ENCODE results near the gene BMP6. TPM values are rescaled to one million over a fixed set of nuclear protein-coding genes. Genes with fewer than 3 reads are reported as not detected.
A peak's percentile ranks its signal among the peaks of the same experiment; 100 is the strongest.

BMP6 gene
- total and polyA plus RNA-seq, 2 of the 8 experiments (the other 6 are each of a cell fraction or from before 2014, with no cell fraction given), result 2.0 to 2.1 TPM

- Histone ChIP-seq H2BK5ac (ENCODE audit: low read depth, low read length) (peak overlapping the region; percentile 21; the same call in 1 of the 2 replicates), H2AK5ac (ENCODE audit: low read depth, low read length) (peak overlapping the region; percentile 33; the same call in 1 of the 2 replicates), H4K20me1 (replicated peaks in 1 of 2; ENCODE audit: control insufficient read depth in 1 of 2, insufficient read depth in 2 of 2, low read length in 2 of 2) (peaks cover 6 to 13% of the 10 kb centered on the region in 2 experiments), H3K18ac (ENCODE audit: extremely low read depth, low read length) (peak overlapping the region; percentile 48), H4K8ac (ENCODE audit: extremely low read depth, insufficient read depth, low read length) (peak overlapping the region; percentile 91), H3K9ac (replicated peaks in 1 of 4; ENCODE audit: extremely low read depth in 1 of 4, low read depth in 3 of 4, low read length in 3 of 4) (peak overlapping the region; percentile 56 to 77 (median 65)), H2BK12ac (ENCODE audit: low read depth, low read length) (no peak overlapping the region), H3K79me1 (ENCODE audit: low read depth, low read length) (peaks cover 9% of the 10 kb centered on the region), H3K79me2 (ENCODE audit: control insufficient read depth in 1 of 2, insufficient read depth in 2 of 2, low read length in 2 of 2) (peaks cover 14 to 48% of the 10 kb centered on the region in 2 experiments), H3K4me1 (replicated peaks in 1 of 4; ENCODE audit: control insufficient read depth in 3 of 4, insufficient read depth in 4 of 4, low read length in 3 of 4) (peaks cover 2 to 7% (median 3%) of the 10 kb centered on the region in 4 experiments; a peak in 5 of 7 replicates), H3K56ac (replicated peaks; ENCODE audit: insufficient read length, low read depth, low read length) (peak overlapping the region; percentile 23), H3K27ac (ENCODE audit: low read depth, low read length) (no peak overlapping the region), H3K4me3 (ENCODE audit: extremely low read depth in 1 of 4, insufficient read depth in 2 of 4, low read depth in 3 of 4, low read length in 4 of 4) (peak overlapping the region; percentile 55 to 89 (median 75)), H3K23me2 (ENCODE audit: low read depth, low read length) (peaks cover 6% of the 10 kb centered on the region; the same call in 1 of the 2 replicates), H3K36me3 (ENCODE audit: control insufficient read depth in 2 of 4, insufficient read depth in 4 of 4, low read length in 3 of 4) (peaks cover 0 to 6% (median 2%) of the 10 kb centered on the region in 4 experiments; a peak in 3 of 8 replicates), H2BK120ac (replicated peaks; ENCODE audit: low read depth, low read length) (no peak overlapping the region), H3K27me3 (replicated peaks in 1 of 4; ENCODE audit: control insufficient read depth in 3 of 4, extremely low read depth in 1 of 4, insufficient read depth in 3 of 4, low read length in 3 of 4) (peaks cover 0 to 14% (median 3%) of the 10 kb centered on the region in 4 experiments; a peak in 4 of 7 replicates), H2BK15ac (ENCODE audit: low read length) (no peak overlapping the region), H3K14ac (ENCODE audit: insufficient read length) (no peak overlapping the region), H2BK20ac (ENCODE audit: low read length) (no peak overlapping the region), H4K5ac (ENCODE audit: insufficient read length, low read depth, low read length) (peak overlapping the region; percentile 53), H3K9me3 (ENCODE audit: insufficient read depth in 2 of 2, low read depth in 1 of 2, low read length in 1 of 2) (no peaks in the 10 kb centered on the region), H3K23ac (ENCODE audit: insufficient read length) (no peak overlapping the region), H4K91ac (replicated peaks; ENCODE audit: insufficient read length, low read length) (peak overlapping the region; percentile 66), H2AFZ (ENCODE audit: low read length) (0 out of 2 replicates have a peak overlapping the region, but pooled peaks have one; percentile 23), H3K4me2 (ENCODE audit: insufficient read depth in 1 of 2, low read depth in 2 of 2, low read length in 2 of 2) (peak overlapping the region; percentile 97 to 98), H3K4ac (replicated peaks; ENCODE audit: insufficient read length, low read depth, low read length) (peak overlapping the region; percentile 61)
- CTCF ChIA-PET (ENCODE audit: partially characterized antibody), result interaction anchor here (1.1 kb wide), 1 partner anchor 187 kb away, joined by 3 read pairs; no protein-coding TSS in a partner anchor
- POLR2A ChIA-PET (ENCODE audit: partially characterized antibody), result interaction anchor here (0.6 to 1.7 kb wide), 9 partner anchors 12 to 155 kb away, joined by 3 to 10 read pairs (median 3); partner anchors contain the start of gene BLOC1S5
- DNase-seq (ENCODE audit: low read depth in 1 of 2, low spot score in 2 of 2) (peak in 1 of 2 experiments; percentile 79), FAIRE-seq (no peak)
- 10% methylated on average over 29 of the region's 66 CpGs; no CpG with 5 or more reads in 1 of the 2 experiments for WGBS, 2 experiments (ENCODE audit: extremely low coverage in 1 of 2, insufficient coverage in 1 of 2, insufficient read length in 1 of 2, insufficient replicate concordance in 2 of 2, low coverage in 1 of 2, low lambda C conversion rate in 2 of 2, missing lambda C conversion rate in 1 of 2)
- TF ChIP-seq HDAC2 (IDR thresholded peaks at IDR 0.05; ENCODE audit: borderline replicate concordance in 1 of 2, low read depth in 2 of 2, low read length in 2 of 2), result peak in 1 of 2 experiments; percentile 44; a peak in 1 of 4 replicates
- peak; percentile 43; the same call in 1 of the 2 replicates for TF ChIP-seq TBP (IDR thresholded peaks at IDR 0.05; ENCODE audit: low read depth, low read length)
- TF ChIP-seq POLR2AphosphoS5 (IDR thresholded peaks at IDR 0.05; ENCODE audit: low read depth, low read length), result peak; percentile 44; the same call in 1 of the 2 replicates
- TF ChIP-seq MAX (IDR thresholded peaks at IDR 0.05), result peak; percentile 95
- TF ChIP-seq TCF12 (IDR thresholded peaks at IDR 0.05; ENCODE audit: low read depth, low read length), result no peak
- TF ChIP-seq KDM4A (IDR thresholded peaks at IDR 0.05; ENCODE audit: low read depth, low read length, severe bottlenecking), result peak; percentile 97
- peak; percentile 35; the same call in 1 of the 2 replicates for TF ChIP-seq CREB1 (IDR thresholded peaks at IDR 0.05)
- TF ChIP-seq, protein P1, sequence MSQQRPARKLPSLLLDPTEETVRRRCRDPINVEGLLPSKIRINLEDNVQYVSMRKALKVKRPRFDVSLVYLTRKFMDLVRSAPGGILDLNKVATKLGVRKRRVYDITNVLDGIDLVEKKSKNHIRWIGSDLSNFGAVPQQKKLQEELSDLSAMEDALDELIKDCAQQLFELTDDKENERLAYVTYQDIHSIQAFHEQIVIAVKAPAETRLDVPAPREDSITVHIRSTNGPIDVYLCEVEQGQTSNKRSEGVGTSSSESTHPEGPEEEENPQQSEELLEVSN (IDR thresholded peaks at IDR 0.05), result peak; percentile 82
- TF ChIP-seq RBBP5 (IDR thresholded peaks at IDR 0.05; ENCODE audit: borderline replicate concordance, low read depth, low read length), result peak; percentile 27; the same call in 1 of the 2 replicates
These were observed 183.7 kb downstream of the BMP6 start for GRCh38 chr6:7909323-7910276.

Measured in H1 (cell line).